Right ventricle myocardium superior (tissue), 1 donor: ENCODE data around the gene AGFG1. TPM values are rescaled to one million over a fixed set of nuclear protein-coding genes. Genes with fewer than 3 reads are reported as not detected.
A peak's percentile ranks its signal among the peaks of the same experiment; 100 is the strongest.

Source experiments
- ATAC-seq: fragments of 200-7000 bp; cut with Tn5 transposase; one replicate; pipeline ENCODE4 v1.9.1; 2020; ENCODE audit warnings: mild to moderate bottlenecking; ENCODE audit not compliant: poor library complexity
- DNase-seq: peaks from one replicate; pipeline ENCODE4 v3.0.0-alpha.2; 2020
- intact Hi-C: fragments of 100-400 bp; cut with DNase I; formaldehyde crosslinking; loops from one replicate; pipeline ENCODE4 v1.11.2; 2022
- long read RNA-seq: library from polyadenylated mRNA; unstranded; transcript quantifications from one replicate; pipeline ENCODE4 v2.0.0, GENCODE V29; 2021
- total RNA-seq: library from RNA; stranded (reverse); fragmentation: NEBNext Ultra II Directional; extraction: Animal tissue kit (Norgen Biotek cat#: 25700); gene quantifications from one replicate; pipeline ENCODE4 v1.2.1, GENCODE V29; 2021
- donor health status: DM: no; HTN: yes; CAD: no; lungs with severe emphysema.

AGFG1 gene
- total RNA-seq = 55.7 TPM
- long read RNA-seq, full-length matches to known transcripts = 36 of 122 reads
- long read RNA-seq, partial matches to known transcripts = 5 of 122 reads
- long read RNA-seq, other reads (novel, unspliced or antisense) = 81 of 122 reads

GRCh38 chr2:227471924-227472264 lies at the start of gene AGFG1:
AGFG1 (plus strand) TSS chr2:227472156; CDS start chr2:227472422, 266 bp downstream.
- intact Hi-C loops = no loop called here
- ATAC-seq (peak; percentile 88), DNase-seq (peak; percentile 92)

DNA sequence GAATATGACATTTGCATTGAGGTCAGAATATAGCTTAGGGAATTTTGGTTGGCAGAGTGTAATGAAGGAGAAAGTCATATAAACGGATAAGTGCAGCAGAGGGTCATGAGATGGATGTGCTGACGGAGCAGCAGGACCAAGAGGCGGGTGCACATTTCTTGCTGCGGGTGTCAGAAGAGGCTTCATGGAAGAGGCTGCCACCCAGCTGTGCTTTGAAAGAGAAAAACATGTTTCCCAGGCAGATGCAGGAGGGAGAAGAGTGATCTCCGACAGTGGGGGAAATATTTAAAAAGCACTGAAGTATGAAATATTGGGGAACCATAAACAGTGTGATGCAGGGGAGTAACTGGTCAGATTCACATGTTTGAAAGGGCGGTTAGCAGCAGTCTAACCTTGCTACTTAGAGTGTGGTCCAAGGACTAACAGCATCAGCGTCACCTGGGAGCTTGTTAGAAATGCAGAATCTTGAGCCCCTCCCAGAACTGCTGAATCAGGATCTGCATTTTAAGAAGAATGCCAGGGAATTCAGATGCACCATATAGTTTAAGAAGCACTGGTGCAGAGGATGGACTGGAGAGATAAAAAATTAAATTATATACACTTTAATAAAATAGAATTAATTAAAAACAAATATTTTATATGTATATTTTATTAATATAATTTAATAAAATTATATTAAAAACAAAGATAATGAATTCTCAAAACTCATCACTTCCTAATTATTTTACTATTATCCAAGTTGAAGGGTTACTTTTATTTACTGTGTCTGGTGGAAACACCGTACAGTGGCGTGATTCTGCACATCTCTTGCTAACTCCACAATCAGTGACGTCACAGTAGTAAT lies 48.1 kb upstream of the AGFG1 start:
- intact Hi-C loops = no loop called here
- ATAC-seq = no peak
- DNase-seq = no peak

DNA sequence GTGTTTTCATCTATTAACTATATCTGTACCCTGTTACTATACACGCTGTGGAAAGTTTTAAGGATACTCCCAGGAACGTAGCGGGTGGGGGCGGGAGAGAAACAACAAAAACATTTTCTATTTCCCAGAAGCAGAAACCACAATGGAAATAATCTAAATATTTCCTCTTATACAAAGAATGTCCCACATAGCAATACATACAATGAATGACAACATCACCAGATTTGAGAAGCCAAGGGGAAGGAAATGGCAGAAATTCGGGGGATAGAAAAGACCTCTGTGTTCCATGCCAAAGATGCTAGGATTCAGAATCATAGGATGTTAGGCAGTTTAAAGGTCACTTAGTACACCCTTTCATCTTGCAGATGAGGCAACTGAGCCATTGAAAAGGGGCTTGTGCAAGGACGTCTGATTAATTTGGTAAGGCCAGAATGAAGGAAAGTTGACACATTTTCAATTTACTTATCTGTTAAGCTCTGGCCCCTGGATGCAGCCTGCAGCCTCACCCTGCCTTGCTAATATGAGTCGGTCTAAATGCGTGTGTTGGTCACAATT lies 43.1 kb upstream of the AGFG1 start:
- ATAC-seq (no peak), DNase-seq (no peak)

GRCh38 chr2:227430639-227431038 lies 41.3 kb upstream of the AGFG1 start:
- intact Hi-C loops = no loop called here
- no peak for ATAC-seq

More for the DNA sequence above, 43.1 kb upstream of the AGFG1 start:
- intact Hi-C loops = no loop called here

GRCh38 chr2:227433171-227433570 lies 38.8 kb upstream of the AGFG1 start:
- no peak for ATAC-seq
- no peak for DNase-seq
- intact Hi-C loops = no loop called here

More at GRCh38 chr2:227430639-227431038, 41.3 kb upstream of the AGFG1 start:
- no peak for DNase-seq

DNA sequence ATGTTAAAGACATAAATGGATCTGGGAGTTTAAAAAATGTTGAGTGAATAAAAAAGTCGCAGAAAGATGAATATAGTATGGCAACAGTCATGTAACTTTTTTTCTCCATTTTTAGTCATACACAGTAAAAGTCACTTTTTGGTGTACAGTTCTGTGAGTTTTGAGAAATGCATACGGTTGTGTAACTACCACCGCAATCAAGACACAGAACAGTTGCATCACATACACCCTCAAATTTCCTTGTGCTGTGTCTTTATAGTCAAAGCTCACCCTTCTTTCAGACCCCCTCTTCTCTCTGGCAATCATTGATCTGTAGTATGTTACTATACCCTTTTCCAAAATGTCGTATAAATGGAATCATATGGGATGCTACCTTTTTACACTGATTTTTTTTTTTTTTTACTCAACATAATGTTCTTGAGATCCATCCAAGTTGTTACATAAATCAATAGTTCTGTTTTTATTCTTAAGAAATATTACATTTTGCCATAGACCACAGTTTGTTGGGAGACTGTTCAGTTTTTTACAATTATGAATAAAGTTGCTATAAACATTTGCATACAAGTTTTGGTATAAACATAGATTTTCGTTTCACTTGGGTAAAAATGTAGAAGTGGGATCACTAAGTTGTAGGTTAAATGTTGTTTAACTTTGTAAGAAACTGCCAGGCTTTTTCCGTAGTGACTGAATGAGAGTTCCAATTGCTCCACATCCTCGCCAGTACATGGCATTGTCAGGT lies 35.4 kb upstream of the AGFG1 start:
- ATAC-seq = peak; percentile 39
- DNase-seq = no peak
- intact Hi-C loops = no loop called here

GRCh38 chr2:227439214-227439613 lies 32.7 kb upstream of the AGFG1 start:
- ATAC-seq = no peak
- DNase-seq = no peak
- intact Hi-C loops = no loop called here

DNA sequence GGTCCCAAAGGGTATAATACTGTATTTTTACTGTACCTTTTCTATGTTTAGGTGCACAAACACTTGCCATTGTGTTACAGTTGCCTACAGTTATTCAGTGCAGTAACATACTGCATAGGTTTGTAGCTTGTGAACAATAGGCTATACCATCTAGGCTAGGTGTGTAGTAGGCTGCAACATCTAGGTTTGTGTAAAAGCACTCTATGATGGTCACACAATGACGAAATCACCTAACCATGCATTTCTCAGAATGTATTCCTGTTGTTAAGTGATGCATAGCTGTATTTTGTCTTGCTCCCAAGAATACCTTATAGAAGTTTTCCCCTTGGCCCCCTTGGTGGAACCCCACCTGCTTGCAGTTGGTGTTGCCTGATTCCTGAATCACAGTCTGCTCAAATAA lies 29.3 kb upstream of the AGFG1 start:
- ATAC-seq (no peak), DNase-seq (no peak)
- intact Hi-C loops = no loop called here

GRCh38 chr2:227443889-227444568 lies 27.9 kb upstream of the AGFG1 start:
- no peak for ATAC-seq
- intact Hi-C loops = no loop called here
- DNase-seq = no peak

DNA sequence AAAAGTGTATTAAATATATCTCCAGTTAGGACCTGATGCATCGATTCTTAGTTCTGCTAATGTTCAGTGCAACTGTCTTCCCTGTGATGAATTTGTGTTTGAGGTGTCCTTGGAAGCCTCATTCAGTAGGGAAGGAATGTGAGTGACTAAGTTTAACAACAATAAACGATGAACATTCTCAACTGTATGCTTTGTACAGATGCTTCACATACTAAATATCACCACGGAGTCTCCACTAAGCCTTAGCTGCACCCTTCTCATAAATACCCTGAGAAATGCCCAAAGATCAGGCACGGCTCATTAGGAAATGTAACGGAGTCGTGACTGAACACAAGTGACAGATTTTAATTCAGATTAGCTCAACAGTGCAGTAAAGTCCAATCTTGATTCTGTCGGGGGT lies 24.4 kb upstream of the AGFG1 start:
- no peak for DNase-seq
- intact Hi-C loops = no loop called here
- no peak for ATAC-seq

DNA sequence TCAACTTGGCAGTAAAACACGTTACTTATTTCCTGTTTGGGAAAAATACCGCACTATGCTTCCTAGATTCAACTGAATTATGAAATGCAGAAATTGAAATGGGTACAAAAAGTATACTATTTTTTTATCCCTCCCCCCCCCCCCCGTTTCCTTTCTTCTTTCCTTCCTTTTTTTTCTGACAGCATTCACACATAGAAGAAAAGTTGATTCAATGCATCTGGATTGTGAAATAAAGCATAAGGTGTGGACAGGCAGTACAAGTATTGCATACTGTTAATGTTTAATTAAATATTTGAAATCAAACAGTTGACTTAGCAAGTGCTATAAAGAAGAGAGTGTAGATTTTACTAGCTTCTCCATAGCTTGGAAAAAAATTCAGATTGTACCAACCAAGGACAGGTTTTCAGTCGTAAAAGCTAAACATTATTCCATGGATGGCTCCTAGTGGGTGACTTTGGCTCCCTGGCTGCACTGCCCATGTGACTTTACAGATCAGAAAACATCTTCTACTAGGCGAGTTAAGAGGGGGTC lies 21.6 kb upstream of the AGFG1 start:
- intact Hi-C loops = no loop called here
- no peak for DNase-seq
- ATAC-seq = peak; percentile 33

GRCh38 chr2:227450926-227451654 lies 20.9 kb upstream of the AGFG1 start:
- peak; percentile 96 for ATAC-seq
- intact Hi-C loops = no loop called here
- no peak for DNase-seq

GRCh38 chr2:227451655-227451992 lies 20.3 kb upstream of the AGFG1 start:
- intact Hi-C loops = no loop called here
- no peak for DNase-seq
- ATAC-seq = peak; percentile 36

GRCh38 chr2:227453810-227454209 lies 18.1 kb upstream of the AGFG1 start:
- intact Hi-C loops = no loop called here
- no peak for ATAC-seq
- DNase-seq = no peak

- DNase-seq (no peak), ATAC-seq (no peak)
- intact Hi-C loops = no loop called here
Observed at GRCh38 chr2:227454323-227454860, 17.6 kb upstream of the AGFG1 start.

GRCh38 chr2:227455200-227455599 lies 16.8 kb upstream of the AGFG1 start:
- ATAC-seq = no peak
- intact Hi-C loops = no loop called here

GRCh38 chr2:227456102-227456501 lies 15.9 kb upstream of the AGFG1 start:
- ATAC-seq = no peak
- intact Hi-C loops = no loop called here

More at GRCh38 chr2:227455200-227455599, 16.8 kb upstream of the AGFG1 start:
- no peak for DNase-seq

GRCh38 chr2:227456772-227457171 lies 15.2 kb upstream of the AGFG1 start:
- DNase-seq = no peak
- intact Hi-C loops = no loop called here
- no peak for ATAC-seq

More at GRCh38 chr2:227456102-227456501, 15.9 kb upstream of the AGFG1 start:
- DNase-seq = no peak
